Hindlimb muscle (tissue), 1 donor: ENCODE measurements around the gene PDE6B. TPM values are rescaled to one million over a fixed set of nuclear protein-coding genes. Genes with fewer than 3 reads are reported as not detected.

Source experiments
- DNase-seq: peaks from one replicate; pipeline ENCODE4 v3.0.0-alpha.2; 2013
- polyA plus RNA-seq: library from polyadenylated mRNA; unstranded; fragments of 120-200 nt; gene quantifications from one replicate; pipeline ENCODE4 v1.2.1, GENCODE V29; 2013; ENCODE audit not compliant: insufficient read length

The PDE6B gene
- polyA plus RNA-seq, 1 donor = 17.0 TPM

DNA sequence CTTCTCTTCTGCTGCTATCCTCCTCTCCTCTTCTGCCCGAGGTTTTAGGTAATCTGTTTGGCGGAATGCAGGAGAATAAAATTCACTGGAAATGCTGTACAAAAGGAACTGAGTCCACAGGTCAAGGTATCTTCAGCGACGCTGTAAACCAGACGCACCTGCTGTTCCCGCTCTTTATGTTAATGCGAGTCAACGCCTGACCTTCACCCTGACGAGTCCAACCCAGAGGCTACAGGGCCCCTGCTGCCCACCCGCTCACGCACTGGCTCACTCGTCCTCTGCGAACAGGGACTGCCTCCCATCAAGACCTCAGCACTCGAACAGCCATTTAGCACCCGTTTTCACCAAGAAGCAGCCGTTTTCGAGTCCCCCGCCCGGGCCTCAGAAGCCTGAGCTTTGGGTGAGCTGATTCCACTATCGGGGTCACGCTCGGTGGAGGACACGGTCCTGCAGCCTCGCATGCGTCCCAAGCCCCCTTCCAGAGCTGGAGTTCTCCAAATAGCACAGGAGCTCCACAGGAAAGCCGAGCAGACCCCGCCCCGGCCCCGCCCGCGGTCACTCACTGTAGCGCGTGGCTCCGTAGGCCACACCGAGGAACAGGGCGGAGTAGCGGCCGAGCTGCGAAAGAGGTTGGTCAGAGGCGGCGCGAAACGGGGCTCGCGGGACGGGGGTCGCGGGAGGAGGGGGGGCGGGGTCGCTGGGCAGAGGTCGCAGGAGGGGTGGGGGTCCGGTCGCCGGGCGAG, 48.1 kb downstream of the PDE6B start:
- DNase-seq = no peak

- peak; percentile 99 for DNase-seq
Observed at GRCh38 chr4:674172-675035, 49.0 kb downstream of the PDE6B start, which contains the start of the genes ATP5ME and MYL5. Gene ATP5ME (minus strand): TSS chr4:674276. CDS start chr4:674247, 29 bp downstream. Gene MYL5 (plus strand): TSS chr4:674542. CDS start chr4:678027, 3,485 bp downstream.

DNA sequence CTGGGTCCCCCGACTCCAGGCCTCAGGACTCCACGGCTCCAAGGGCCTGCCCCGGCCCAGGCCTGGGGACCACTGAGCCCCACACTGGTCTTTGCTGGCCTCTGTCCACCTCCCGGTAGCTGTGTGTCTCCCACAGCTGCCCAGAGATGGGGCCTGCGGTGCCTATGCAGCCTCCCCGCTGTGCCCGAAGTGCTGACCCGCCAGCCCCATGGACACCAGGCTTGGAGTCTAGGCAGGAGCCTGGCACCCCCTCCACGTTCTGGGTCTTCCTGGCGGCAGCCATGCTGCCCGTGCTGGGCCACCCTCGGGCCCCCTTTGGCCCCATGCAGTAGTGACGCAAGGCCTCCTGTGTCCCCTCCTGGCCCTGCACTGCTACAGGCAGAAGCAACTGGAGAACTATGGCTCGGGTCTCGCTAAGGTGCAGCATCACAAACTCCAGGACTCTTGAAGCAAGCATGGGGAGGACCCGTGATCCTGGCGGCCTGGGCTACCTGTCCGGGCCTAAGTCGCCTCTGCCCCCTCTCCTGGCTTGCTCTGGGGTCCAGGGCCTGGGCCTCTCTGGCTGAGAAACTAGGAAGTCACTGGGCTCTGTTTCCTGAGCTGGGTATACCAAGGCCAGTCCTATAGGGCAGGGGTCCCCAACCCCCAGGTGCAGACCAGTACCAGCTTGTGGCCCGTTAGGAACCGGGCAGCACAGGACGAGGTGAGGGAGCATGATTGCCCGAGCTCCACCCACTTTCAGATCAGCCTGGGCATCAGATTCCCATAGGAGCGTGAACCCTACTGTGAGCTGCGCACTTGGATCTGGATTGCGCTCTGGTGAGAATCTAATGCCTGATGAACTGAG, 49.9 kb downstream of the PDE6B start:
- no peak for DNase-seq

DNA sequence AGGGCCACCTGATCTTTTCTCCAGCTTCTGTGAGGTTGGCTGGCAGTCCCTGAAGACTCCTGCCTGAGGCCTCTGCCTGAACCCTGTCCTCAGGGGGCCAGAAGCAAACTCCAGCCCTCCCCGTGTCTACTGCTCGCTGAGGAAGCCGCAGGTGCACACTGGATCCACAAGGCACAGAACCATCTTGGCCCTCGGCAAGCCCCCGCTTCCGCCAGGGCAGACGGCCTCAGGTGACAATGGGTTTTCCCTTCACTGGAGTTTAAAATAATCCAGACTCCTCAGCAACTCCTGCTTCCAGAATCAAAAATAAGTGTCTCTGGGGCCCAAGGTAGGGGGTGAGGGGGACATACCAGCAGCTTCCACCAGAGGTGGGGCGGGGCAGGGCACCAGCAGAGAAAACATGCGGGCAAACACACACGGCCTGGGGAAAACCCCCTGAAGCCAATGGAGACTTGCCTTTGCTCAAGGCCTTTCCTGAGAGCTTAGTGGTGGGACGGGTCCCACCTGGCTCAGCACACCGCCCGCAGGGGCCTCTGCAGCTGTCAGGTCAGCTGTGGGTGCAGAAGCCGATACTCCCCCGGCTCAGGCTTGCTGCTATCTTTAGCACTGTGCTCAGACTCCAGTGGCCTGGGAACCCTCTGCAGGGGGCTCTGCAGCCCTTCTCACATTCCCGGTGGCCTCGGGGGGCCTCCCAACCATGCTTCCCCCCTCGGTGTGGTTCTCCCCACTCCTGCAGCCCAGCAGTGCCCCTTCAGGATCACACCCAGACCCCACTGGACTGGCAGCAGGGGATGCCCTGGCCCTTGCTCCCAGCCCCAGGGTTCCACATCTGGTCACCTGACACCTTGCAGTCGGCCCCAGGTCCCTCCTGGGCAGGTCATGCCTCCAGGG, 50.9 kb downstream of the PDE6B start:
- no peak for DNase-seq

- DNase-seq = no peak
Observed at GRCh38 chr4:676871-677235, 51.5 kb downstream of the PDE6B start.

DNA sequence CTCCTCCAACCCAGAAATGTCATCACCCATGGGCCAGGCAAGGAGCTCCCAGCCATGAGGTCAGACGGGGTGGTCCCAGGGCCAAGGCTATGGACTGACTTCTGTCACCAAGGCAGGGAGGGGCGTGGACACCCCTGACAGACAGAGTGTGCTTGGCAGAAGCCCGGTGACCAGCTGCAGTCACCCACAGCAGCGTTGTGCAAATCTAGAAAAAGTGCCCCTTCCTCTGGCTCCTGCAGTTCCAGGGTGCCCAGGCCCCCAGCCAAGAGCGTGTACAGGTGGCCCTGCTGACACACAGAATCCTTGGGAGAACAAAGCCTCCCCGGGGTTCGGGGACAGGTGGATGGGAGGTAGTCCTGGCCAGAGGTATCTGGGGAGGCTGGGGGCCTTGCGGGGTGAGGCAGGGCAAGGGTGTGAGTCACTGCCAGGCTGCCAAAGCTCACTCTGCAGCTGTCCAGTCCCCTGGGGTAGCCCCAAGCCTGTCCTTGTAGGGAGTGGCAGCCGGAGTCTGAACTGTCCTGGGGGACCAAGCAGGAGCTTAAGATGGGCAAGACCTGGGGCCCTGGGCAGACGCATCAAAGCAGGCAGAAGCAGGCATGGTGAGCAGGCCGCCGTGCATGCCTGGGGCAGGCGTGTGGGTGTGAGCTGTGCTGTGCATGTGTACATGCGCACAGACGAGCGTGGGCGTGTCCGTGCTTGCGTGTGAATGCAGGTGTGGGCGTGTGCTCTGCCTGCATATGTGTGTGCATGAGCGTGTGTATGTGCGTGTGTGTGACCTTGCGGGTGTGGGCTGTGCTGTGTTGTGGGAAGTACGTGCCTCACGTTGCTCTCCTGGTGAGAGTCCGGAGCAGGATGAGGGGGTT, 52.3 kb downstream of the PDE6B start:
- no peak for DNase-seq

DNA sequence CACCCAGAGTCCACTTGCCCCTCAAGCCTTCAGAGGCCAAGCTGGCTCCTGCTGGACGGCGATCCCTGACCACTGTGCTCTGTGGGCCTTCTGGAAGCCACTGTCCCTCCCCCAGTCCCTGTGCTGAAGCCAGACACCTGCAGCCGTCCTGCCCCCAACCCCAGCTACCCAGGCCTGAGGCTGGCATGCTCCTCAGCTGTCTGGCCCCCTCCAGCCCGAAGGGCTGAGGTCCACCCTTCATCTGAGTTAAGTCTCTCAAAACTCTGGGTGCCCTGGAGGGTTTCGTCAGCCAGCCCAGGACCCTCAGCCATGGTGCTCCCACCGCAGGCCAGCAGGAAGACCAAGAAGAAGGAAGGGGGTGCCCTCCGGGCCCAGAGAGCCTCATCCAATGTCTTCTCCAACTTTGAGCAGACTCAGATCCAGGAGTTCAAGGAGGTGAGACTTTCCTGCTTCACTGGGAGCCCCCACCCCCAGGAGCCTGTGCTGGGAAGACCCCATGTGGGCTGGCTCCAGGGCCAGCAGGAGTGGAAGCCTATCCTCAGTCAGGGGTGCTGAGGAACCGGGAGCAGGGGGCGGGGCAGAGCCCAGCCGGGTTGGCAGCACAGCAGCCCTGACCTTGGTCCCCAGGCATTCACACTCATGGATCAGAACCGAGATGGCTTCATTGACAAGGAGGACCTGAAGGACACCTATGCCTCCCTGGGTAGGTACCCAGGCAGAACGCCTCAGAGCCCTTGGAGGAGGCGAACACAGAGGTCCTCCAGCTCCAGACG, 53.1 kb downstream of the PDE6B start:
- DNase-seq = no peak

DNA sequence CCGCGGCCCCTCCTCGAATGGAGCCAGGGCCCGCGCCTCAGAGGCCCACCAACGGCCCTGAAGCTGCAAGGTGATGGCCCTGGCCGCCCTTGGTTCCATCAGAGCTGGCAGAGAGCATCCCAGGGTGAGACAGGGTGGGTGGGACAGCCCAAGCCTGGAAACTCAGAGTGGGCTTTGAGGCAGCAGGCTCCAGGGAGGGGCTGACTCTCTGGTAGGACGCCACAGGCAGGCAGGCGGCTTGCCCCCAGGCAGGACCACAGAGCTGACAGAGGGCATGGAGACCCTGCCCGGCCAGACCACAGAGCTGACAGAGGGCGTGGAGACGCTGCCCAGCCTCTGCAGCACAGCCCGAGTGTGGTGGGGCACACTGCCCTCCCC, 53.7 kb downstream of the PDE6B start:
- DNase-seq = no peak

DNA sequence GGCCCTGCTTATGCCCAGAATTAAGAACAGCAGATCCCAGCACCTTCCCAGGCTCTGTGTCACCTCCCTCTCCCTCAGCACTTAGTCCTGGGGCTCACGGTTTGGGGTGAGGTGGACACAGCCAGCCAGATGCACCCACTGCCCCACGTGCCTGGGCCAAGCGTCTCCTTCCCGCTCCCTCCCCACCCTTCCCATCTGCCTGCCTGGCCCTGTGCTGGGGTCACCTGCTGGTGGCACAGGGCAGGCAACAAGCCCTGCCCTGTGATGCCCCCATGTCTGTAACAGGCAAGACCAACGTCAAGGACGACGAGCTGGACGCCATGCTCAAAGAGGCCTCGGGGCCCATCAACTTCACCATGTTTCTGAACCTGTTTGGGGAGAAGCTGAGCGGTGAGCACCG, 54.3 kb downstream of the PDE6B start:
- no peak for DNase-seq

DNA sequence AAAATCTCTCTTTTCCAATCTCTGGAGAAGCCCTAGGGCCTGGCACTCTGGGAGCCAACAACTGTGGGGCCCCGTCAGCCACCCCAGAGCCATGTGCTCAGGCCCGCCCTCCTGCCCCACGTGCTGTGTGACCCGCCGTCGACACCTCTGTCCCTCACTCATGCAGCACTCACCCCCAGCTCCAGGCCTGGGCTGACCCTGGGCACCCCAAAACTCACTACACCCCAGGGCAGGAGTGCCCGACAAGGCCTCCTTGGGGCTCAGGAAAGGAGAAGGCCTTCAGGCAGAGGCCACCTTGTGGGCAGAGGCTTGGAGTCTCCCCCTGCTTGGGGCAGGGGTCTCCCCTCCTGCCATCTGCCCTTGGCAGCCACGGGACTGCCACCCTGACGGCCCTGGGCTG, 54.7 kb downstream of the PDE6B start:
- no peak for DNase-seq

DNA sequence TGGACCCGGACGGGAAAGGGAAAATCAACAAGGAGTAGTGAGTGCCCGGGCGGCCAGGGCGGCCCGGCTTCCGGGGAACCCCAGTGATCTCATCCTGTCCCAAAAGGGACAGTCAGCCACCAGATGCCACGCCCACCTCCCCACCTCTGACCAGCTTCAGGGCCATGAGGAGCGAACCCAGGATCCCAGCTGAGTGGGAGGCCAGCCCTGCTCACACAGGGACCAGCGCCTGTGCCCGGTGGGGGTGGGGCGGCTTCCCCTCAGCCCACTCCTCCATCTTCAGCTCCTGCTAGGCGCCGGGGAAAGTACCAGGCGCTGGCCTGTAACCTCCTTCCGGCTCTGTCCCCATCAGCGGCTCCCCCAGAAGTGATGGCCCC, 55.2 kb downstream of the PDE6B start:
- DNase-seq = no peak

- DNase-seq = peak; percentile 74
Observed at GRCh38 chr4:680928-681645, 55.7 kb downstream of the PDE6B start.

GRCh38 chr4:681736-682451, 56.5 kb downstream of the PDE6B start:
- DNase-seq = no peak

- DNase-seq = no peak
Observed at GRCh38 chr4:682490-683172, 57.3 kb downstream of the PDE6B start.

GRCh38 chr4:683247-683897, 58.0 kb downstream of the PDE6B start:
- DNase-seq = no peak

DNA sequence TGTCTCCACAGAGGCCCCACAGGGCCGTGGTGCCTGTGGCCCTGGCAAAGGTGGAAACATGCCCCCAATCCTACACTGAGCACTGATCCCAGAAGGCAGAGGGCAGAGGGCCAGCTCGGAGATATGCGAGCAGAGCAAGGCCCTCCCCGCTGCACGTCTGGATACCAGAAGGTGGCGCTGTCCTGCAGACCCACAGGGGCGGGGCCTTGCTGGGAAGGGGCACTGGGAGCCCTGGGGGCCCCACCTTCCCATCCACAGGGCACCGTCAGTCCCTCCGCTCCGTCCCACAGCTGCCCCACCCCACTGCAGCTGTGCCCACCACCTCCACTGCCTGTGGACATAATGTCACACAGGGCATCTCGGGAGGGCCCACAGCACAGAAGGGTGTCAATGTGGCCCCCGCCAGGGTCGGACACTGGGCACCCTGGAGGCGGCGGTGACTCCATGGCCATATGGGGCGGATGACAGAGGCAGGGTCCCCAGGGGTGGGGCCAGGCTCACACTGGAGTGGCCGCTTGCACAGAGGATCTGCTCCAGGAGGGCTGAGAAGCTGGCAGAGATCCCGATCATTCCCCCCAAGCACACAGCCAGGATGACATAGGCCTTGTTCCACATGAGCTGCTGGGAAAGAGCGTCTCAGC, 58.7 kb downstream of the PDE6B start:
- peak; percentile 76 for DNase-seq
